Stimulated activated CD8-positive, alpha-beta memory T cell treated with anti-CD3 and anti-CD28 coated beads, Interleukin-12 subunit alpha, Interleukin-12 subunit beta, amount 100 ng/mL, for 1 hour (primary cell): ENCODE results near the gene BTBD9.

ENCODE experiments used
- DNase-seq: peaks from one replicate; pipeline ENCODE4 v3.0.0-alpha.2; 2020; ENCODE audit warnings: low read depth

The BTBD9 gene

DNA sequence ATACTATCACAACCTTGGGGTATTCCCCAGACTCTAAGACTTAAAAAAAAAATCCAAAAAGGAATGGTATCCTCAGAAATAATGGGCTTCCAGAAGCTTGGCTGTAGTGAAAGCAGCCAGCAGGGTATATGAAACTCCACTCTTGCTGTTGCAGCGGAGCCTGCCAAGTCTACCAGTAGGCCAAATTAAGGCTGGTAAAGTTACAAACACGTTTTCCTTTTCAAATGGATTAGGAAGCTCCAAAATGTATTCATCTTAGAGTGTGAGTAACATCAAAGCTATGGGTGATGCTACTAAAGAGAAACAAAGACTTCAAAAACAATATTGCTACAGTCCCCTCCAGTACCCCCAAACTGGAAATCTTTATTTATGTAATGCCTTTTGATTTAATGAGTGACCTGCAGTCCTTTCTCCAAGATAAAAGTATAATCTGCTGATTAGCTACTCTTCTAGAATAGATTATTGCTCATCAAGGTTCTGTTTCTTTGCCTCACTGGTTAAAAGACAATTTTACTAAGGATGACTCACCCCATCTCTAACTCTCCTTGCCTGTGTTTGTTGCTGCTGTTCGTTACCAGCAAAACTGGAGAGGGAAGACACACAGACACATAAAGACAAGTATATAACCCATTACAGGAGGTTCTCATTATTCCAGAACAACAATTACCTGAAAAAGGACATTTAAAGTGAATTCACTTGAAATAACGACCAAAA is 84.9 kb downstream of the BTBD9 start:
- no peak for DNase-seq

DNA sequence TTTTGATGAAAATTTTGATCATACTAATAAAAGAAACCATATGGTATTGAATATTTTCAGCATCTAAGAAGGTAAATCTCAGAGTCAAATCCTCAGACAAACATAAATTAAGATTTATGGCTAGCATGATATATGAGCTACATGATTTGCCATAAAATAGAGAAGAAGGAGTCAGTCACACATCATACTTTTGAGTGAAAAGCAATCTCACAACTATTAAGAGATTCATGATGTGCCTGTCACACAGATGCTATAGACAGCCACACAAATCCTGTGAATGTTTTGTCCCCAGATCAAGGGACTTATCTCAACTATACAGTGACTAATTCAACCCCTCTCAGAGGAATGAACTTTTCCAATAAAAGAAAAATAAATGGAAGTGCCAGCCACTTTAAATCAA is 85.7 kb downstream of the BTBD9 start:
- DNase-seq, result no peak

DNA sequence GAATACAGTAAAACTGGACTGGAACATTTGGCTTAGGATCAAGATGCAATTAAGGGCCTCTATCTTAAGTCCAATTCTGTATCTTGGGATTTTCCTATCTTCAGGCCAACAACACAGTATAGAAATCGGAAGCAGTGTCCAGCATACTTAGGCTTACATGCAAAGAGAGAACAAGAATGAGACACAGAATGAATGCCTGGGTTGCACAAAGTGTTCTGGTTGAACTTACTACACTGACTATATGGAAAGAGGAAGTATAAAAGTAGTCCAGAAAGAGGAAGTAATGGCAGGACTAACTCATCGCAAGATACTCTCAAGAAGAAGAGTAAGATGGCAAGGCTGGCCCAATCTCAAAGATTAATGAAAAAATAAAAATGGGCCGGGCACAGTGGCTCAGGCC is 87.6 kb downstream of the BTBD9 start:
- no peak for DNase-seq

DNA sequence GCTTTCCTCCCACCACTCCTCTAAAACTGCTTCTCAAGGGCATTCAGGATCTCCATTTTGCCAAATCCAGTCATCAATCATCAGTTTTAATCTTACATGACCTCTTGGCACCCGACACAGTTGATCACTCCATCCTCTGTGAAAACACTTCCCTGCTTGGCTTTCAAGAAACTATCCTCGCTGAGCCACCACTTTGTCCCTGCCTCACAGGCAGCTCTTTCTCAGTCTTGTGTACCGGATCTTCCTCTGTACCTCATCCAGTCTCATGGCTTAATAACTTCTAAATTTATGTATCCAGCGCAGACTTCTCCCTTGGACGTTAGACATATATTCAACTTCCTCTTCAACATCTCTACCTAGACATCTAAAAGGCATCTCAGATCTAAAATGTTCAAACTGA is 89.9 kb downstream of the BTBD9 start:
- no peak for DNase-seq

DNA sequence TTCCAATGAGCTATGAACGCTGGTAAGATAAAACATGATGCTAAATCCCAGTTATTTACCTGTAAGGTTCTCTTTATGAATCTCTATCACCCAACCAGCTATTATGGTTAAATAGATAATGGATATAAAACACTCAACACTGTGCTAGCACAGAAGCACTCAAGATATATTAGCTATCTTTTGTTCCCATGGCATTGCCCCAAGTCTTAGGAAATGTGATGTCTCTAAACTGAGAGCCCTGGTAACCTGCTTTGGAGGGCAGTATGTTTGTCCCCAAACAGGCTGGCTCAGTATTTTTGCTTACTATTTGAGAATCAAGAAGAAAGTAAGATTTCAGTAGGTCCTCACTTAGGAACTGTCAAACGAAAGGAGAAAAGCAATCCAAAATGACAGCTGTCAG is 90.5 kb downstream of the BTBD9 start:
- no peak for DNase-seq

DNA sequence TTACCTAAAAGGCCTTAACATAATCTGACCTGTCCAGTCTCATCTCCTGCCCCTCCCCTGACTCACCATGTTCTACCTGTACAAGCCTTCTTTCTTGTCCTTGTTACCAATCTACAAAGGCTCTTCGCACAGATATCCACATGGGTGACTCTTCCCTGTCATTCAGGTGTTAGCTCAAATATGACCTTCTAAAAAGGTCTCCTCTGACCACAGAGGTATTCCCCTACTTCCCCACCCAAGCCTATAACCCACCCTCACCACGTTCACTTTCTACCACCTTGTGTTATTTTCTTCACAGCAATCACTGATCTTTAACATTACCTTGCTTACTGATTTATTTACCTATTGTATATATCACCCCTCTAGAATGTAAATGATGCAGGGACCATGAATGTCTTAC is 96.7 kb downstream of the BTBD9 start:
- DNase-seq, result no peak

DNA sequence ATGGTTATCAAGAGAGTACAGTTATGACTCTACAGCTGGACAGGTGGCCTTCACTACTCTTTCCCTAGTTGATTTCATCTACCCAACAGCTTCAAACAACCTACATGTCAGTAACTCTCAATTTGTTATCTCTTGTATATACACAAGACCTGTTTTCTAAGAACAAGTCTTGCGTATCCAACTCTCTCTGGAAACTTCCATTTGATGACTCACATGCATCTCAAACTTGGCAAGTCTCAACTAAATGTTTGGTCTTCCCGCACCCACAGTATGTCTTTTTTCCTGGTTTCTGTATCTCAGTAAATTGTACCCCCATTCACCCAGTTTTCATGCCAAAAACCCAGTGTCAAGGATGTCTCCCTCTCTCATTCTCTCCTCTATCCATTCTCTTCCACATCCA is 97.7 kb downstream of the BTBD9 start:
- DNase-seq, result no peak

DNA sequence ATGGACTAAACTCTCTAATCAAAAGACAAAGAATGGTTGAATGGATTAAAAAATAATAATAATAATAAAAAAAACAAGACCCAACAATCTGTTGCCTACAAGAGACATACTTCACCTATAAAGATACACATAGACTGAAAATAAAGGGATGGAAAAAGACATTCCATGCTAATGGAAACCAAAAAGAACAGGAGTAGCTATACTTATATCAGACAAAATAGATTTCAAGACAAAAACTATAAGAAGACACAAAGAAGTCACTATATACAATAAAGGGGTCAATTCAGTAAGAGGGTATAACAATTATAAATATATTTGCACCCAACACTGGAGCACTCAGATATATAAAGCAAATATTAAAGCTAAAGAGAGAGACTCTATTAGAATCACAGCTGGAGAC is 106.7 kb downstream of the BTBD9 start:
- DNase-seq, result no peak

DNA sequence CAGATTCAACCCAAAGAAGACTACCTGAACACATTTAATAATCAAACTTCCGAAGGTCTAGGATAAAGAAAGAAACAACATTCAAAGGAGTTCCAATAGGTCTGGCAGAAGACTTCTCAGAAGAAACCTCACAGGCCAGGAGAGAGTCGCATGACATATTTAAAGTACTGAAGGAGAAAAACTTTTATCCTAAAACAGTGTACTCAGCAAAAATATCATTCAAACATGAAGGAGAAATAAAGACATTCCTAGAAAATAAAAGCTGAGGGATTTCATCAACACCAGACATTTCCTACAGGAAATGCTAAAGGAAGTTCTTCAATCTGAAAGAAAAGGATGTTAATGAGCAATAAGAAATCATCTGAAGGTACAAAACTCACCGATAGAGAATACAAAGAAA is 108.6 kb downstream of the BTBD9 start:
- no peak for DNase-seq

DNA sequence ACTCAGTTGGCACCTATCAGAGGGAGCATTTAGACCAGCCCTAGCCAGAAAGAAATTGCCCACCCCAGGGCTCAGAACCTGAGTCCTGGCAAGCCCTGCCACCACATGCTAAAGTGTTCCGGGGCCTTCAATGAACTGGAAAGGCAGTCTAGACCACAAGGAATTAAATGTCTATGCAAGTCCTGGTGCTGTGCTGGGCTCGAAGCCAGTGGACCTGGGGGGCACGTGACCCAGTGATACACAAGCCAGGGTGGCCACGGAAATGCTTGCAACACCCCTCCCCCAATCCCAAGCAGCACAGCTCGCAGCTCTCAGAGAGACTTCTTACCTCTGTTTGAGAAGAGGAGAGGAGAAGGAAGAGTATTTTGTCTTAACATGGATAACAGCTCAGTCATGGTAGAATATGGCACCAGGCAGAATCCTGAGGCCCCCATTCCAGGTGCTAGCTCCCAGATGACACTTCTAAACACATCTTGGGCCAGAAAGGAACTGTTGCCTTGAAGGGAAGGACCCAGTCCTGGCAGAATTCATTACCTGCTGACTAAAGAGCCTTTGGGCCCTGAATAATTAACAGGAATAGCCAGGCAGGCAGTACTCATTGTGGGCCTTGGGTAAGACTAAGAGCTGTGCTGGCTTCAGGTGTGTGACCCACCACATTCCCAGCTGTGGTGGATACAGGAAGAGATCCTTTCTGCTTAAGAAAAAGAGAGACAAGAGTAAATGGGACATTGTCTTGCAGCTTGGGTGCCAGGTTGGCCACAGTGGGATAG is 111.3 kb downstream of the BTBD9 start:
- DNase-seq, result no peak

DNA sequence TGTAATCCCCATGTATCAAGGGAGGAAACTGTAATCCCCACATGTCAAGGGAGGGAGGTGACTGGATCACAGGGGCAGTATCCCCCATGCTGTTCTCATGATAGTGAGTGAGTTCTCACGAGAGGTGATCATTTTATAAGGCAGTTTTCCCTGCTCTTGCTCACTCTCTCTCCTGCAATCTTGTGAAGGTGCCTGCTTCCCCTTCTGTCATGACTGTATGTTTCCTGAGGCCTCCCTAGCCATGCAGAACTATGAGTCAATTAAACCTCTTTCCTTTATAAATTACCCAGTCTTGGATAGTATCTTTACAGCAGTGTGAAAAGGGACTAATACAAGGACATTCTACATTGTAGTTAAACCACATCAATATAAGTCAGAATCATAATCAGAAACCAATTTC is 112.4 kb downstream of the BTBD9 start:
- no peak for DNase-seq

DNA sequence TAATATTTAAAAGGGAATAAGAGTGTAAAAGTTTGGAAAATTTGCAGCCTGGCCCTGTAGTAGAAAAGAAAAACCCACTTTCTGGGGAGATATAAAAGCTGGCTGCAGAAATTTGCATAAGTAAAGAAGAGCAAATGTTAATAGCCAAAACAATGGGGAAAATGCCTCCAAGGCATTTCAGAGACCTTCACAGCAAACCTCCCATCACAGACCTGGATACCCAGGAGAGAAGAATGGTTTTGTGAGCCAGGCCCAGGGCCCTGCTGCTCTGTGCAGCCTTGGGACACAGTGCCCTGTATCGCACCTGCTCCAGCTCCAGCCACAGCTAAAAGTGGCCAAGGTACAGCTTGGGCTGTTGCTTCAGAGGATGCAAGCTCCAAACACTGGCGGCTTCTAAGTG is 113.8 kb downstream of the BTBD9 start:
- DNase-seq, result no peak

DNA sequence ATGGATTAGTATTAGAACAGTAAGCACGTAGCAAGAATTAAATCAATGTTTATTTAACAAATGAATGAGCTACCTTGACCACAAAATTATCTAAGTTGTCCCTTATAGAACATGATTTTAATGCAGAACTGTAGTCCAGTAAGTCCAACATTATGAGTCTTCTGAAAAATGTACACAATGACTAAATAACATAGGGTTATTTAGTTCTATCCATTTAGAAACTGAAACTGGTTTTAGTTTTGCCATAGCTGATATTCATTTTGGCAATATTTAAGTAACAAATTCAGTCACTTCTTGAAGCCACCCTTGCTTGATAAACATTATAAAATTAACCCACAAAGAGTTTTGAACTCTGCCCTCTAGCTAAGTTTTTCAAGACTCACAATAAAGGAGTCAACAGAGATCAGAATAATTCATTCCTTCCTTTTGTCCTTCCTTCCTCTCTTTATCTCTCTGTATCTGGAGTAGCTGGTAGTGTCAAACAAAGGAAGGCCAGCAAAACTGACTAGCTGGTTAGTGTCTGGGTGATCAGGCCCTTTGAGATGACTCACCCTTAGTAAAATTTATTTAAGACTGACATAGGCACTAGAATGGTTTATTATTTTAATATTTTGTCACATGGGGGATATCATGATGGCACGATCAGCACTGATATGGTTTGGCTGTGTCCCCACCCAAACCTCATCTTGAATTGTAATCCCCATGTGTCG is 115.1 kb downstream of the BTBD9 start:
- DNase-seq, result no peak

DNA sequence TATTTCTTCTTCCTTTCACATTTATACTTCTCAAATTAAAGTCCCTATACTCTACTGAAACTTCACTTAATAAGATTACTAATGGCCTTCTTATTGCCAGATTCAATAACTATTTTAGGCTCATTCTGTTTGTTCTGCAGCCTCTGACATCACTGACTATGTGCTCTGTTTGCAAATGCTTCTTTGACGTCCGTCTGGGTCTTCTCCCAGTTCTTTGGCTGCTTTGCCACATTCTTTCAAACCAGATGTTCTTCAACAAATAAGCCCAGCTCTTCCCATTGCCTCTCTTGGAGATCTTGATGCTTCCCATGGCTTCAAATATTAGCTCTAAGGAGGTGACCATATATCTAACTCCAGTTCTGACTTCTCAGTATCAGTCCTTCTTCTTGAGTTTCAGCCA is 117.4 kb downstream of the BTBD9 start:
- DNase-seq, result no peak

DNA sequence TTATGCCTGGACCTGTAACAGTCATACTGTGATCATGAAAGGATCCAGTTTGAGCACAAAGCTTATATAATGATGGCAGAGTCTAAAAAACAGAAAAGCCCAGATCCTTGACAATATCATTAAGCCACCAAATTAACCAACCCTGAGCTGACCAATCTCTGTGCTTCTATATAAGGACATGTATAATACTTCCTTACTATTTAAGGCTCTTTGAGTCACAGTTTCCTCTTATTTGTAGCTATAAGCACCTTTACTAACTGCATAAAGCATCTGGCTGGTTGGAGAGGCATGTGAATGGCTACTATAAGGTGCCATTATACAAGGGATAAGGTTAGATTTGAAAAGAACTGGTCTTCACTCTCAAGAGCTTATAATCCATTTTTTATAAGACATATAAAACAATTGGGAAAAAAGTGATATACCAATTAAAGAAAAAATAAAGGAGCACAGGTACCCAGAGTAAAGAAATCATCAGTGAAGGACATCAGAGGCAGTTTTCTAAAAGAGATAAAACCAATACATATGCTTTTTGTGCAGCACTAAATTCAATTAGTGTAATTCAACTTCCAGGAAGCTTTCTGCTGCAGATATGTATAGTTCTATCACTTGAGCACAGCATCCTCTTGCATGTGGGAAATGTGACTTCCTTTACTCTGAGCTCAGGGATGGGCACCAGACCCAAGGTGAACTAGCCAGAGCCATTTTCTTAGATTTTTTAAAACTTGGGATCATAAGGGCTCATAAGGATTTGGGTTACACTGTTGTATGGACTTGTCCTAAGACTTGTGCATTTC is 121.0 kb downstream of the BTBD9 start:
- no peak for DNase-seq

DNA sequence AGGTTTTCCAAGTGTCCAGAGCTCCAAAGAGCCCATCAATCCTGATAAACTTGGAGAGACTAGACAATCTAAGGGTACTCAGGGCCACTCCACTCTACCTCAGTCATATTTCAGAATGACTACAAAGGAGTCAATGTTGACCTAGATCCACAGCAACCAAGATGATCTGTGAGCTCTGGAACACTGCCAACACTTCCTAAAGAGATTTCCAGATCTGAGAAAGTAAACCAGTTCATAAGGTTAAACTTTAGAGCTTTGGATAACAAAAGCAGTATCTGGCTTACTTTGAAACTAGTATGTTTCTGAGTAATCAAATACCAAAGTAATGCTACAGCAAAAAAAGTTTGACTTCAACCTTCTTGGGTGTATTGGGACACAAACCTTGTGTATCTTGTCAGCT is 122.7 kb downstream of the BTBD9 start:
- DNase-seq, result no peak

DNA sequence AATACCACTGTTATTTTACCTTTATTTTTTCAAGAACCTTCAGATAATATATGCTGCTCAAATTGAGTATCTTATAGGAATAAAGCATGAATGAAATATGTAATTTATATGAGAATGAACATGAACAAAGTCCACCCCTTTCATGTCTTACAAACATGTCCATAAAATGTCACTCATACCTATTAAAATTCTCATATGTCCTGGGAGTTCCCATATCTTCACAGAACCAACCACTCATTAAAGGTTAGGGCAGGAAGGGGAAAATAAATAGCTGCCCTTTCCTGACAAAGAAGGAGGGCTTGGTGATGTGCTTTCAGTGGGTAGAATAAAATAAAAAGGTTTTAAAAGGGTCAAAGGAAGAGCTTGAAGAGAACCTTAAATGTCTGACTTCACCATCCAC is 125.3 kb downstream of the BTBD9 start:
- DNase-seq, result no peak

DNA sequence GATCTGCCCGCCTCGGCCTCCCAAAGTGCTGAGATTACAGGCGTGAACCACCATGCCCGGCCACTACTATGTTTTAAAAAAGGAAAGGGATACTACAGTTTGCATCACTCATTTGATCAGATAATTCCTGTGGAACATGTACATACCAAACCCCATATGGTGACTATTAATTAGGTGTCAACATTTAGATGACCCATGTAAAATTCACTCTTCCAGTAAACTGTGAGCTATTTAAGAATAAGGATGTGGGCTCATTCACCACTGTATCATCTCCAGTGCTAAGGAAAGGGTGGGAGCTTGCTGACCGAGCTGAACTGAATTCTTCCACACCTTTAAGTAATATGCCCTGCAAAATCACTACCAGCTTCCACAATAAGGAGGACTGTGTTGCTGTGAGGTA is 127.5 kb downstream of the BTBD9 start:
- no peak for DNase-seq

DNA sequence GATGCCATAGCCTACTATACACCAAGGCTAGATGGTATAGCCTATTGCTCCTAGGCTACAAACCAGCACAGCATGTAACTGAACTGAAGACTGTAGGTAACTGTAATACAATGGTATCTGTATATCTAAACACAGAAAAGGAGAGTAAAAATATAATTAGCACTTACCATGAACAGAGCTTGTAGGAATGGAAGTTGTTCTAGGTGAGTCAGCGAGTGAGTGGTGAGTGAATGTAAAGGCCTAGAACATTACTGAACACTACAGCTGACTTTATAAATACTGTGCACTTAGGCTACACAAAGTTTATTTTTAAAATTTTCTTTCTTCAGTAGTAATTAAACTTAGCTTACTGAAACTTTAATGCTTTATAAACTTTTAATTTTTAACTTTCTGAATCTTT is 129.5 kb downstream of the BTBD9 start:
- no peak for DNase-seq

DNA sequence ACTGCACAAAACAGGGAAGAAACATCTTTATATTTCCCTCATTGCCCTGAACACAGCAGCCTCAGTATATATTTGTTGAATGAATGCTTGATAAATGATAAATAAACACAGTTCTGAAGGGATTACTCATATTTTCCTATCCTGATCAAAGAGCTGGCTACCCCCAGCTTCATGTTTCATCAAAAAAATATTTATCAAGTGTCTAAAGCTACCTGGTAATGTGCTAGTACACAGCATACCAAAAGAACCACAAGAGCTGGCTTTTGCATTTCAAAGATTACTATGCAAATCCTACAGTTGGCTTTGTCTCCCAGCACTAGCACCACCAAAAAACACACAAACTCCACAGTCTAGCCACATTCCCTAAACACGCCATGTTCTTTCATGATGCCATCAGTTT is 130.0 kb downstream of the BTBD9 start:
- no peak for DNase-seq

DNA sequence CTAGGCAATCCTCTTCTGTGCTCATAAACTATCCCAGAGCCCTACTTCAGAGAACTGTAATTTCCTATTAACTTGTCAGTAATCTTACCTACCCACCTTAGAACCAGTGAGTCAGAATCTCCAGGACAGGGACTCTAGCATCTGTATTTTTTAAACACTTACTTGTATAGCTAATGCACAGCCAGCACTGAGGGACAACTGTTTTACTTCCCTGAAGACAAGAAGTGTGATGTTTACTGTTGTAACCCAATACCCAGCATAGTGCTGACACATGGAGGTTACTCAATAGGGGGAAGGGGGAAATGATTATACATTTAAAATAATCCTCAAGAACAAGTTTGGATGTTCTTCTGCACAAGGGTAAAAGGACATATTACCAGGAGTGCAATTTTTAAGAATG is 130.8 kb downstream of the BTBD9 start:
- no peak for DNase-seq

DNA sequence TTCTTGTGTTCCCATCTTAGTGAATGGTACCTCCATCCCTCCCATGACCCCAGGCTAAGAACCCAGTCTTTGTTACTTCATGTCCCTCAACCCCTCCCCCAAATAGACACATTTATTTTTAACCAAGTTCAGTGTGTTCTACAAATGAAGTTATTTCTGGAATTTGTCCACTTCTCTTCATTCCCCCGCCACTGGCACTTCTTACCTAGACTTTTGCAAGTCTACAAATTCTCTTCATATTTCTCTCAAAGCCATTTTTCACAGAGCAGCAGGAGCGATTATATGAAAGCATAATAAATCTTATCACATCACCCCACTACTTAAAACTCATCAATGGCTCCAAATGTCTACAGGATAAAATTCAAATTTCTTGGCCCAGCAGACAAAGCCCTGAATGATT is 131.4 kb downstream of the BTBD9 start:
- no peak for DNase-seq

DNA sequence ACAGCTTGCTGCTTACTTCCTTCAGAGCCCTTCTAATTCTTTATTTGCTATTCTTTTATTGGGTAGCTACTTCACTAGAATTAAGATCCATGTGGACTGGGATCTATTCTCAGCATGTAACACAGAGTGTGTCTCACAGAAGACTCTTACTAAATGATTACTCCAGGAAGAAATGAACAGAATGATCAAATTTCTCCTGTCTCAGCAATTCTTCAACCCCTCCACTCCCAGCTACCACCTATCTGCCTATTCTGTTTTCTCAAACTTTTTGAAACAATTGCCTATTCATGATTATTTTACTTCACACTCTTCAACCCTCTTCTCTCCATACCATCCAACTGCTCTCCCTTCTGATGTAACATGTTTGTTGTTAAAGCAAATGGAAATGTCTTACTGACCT is 132.6 kb downstream of the BTBD9 start:
- DNase-seq, result no peak
